PC-9 (cell line): ENCODE results near the gene FBLN2.

ENCODE experiments used
- CTCF ChIP-seq: fragments of 200-600 bp; sonication (generic); conservative IDR thresholded peaks from 2 replicates; pipeline ENCODE4 v1.6.1; 2017; ENCODE audit warnings: mixed run types, antibody characterized with exemption, mild to moderate bottlenecking, moderate library complexity
- EZH2 ChIP-seq: fragments of 200-600 bp; sonication (generic); IDR thresholded peaks from 2 replicates; pipeline ENCODE4 v1.8.0; 2017; ENCODE audit warnings: antibody characterized with exemption, low read depth

DNA sequence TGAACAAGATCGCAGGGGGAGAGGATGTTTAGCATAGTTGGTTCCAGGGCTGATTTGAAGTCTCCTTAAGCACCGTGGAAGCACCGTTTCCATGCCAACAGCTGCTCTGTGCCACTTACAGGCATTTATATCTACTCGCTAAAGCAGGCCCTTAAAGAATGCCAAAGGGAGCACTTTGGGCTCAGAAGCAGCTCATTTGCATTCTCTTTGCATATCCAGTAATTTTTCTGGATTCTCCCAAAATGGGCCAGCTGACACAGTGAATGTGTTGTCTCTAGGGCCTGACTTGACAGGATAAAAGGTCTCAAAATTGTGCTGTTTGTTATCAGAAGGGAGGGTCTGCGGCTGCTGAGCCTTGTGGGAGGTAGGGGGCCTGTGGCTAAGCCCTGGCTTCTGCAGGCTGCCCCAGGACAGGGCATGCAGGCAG lies 138.6 kb downstream of the FBLN2 start:
- TF ChIP-seq CTCF (no peak), EZH2 (no peak)
